BJ (cell line): ENCODE data around the gene PRTFDC1. TPM values are rescaled to one million over a fixed set of nuclear protein-coding genes. Genes with fewer than 3 reads are reported as not detected.
"Not testable (repeated sequence)": the region's sequence is repeated elsewhere in the genome, so short reads cannot be mapped to it uniquely, and the experiment has no call there.

Experiments used
- CTCF ChIA-PET: fragments of 350-600 bp; formaldehyde crosslinking; extraction: SDS; loops from one replicate; lab custom pipeline; 2021; ENCODE audit warnings: antibody characterized with exemption, inconsistent platforms; lab: Yijun Ruan, JAX
- POLR2A ChIA-PET: fragments of 300-600 bp; sonication (Branson Sonifier 250); formaldehyde crosslinking; extraction: SDS; loops from one replicate; lab custom pipeline; 2021; ENCODE audit warnings: antibody characterized with exemption; lab: Charles Lee
- DNase-seq: peaks from one replicate; pipeline ENCODE4 v3.0.0-alpha.2; 2011; ENCODE audit warnings: low read depth
- H3K27me3 ChIP-seq: 2 replicates; pipeline ENCODE4 v1.6.0; 2011; ENCODE audit warnings: low read length; ENCODE audit not compliant: control insufficient read depth, insufficient read depth
- H3K36me3 ChIP-seq: 2 replicates; pipeline ENCODE4 v1.5.1; 2011; ENCODE audit warnings: low read length; ENCODE audit not compliant: control insufficient read depth, insufficient read depth
- H3K4me3 ChIP-seq: 2 replicates; pipeline ENCODE4 v1.5.1; 2011; ENCODE audit warnings: low read depth, mild to moderate bottlenecking, control low read depth, low read length
- polyA plus RNA-seq: library from polyadenylated mRNA; depleted of rRNA; stranded (reverse); fragments of >200 nt; gene quantifications from 2 replicates; pipeline ENCODE4 v1.2.3, GENCODE V29; 2011
- TF ChIP-seq, protein P1 (sequence below): IDR thresholded peaks from 2 replicates; pipeline ENCODE4 v1.5.1; 2011; ENCODE audit warnings: low read depth, mild to moderate bottlenecking, control low read depth, inconsistent platforms, low read length, moderate library complexity; ENCODE audit not compliant: insufficient read depth

PRTFDC1 gene
- polyA plus RNA-seq, 1 experiment: 8.1 TPM

DNA sequence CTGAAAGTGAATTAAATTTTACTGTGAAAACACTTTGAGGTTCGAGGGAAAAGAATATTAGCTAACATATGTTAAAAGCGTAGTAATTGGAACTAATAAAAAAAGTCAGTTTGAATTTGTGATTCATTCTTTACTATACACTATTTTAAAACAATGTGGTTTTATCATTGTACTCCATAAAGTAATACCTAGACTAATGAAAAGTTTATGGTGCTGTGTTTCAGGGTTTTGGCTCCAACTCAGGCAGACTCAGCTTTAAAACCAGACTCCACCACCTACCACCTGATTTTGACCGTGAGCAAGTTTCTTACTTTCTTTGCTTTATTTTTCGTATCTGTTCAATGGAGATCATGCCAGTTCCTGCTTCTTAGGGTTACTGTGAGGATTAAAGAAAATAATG lies 9.2 kb upstream of the PRTFDC1 start:
- ChIA-PET POLR2A (interaction anchor here (0.6 kb wide), 1 partner anchor 54 kb away, joined by 3 read pairs; no protein-coding TSS in a partner anchor), CTCF (interaction anchor here (0.9 to 1.3 kb wide), 2 partner anchors 21 to 22 kb away, joined by 3 read pairs; no protein-coding TSS in a partner anchor)
- Histone ChIP-seq H3K27me3 (no peaks in the 10 kb centered on the region), H3K36me3 (no peaks in the 10 kb centered on the region), H3K4me3 (no peak overlapping the region)
- TF ChIP-seq, protein P1, sequence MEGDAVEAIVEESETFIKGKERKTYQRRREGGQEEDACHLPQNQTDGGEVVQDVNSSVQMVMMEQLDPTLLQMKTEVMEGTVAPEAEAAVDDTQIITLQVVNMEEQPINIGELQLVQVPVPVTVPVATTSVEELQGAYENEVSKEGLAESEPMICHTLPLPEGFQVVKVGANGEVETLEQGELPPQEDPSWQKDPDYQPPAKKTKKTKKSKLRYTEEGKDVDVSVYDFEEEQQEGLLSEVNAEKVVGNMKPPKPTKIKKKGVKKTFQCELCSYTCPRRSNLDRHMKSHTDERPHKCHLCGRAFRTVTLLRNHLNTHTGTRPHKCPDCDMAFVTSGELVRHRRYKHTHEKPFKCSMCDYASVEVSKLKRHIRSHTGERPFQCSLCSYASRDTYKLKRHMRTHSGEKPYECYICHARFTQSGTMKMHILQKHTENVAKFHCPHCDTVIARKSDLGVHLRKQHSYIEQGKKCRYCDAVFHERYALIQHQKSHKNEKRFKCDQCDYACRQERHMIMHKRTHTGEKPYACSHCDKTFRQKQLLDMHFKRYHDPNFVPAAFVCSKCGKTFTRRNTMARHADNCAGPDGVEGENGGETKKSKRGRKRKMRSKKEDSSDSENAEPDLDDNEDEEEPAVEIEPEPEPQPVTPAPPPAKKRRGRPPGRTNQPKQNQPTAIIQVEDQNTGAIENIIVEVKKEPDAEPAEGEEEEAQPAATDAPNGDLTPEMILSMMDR: no peak
- no peak for DNase-seq

DNA sequence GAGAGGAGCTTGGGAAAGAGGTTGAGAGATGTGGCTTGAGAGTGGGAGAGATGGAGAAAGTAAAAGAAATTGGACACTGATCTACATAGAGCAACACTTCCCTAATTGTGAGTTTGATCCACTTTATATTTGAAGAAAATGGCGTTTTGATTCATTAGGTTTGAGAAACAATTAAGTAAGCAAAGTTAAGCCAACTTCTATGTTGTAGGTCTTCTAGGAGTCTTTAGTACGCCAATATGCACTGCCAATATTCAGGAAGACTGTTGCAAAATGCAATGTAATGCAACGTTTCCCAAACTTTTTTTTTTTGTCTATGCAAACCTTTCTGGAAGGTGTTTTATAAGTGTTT lies 7.0 kb upstream of the PRTFDC1 start:
- no peak for DNase-seq
- Histone ChIP-seq H3K4me3 (no peak overlapping the region), H3K27me3 (no peaks in the 10 kb centered on the region), H3K36me3 (no peaks in the 10 kb centered on the region)
- POLR2A ChIA-PET: no interaction called here
- CTCF ChIA-PET: interaction anchor here (1.0 to 1.4 kb wide), 2 partner anchors 65 to 121 kb away, joined by 3 to 6 read pairs; no protein-coding TSS in a partner anchor
- TF ChIP-seq, protein P1: no peak

DNA sequence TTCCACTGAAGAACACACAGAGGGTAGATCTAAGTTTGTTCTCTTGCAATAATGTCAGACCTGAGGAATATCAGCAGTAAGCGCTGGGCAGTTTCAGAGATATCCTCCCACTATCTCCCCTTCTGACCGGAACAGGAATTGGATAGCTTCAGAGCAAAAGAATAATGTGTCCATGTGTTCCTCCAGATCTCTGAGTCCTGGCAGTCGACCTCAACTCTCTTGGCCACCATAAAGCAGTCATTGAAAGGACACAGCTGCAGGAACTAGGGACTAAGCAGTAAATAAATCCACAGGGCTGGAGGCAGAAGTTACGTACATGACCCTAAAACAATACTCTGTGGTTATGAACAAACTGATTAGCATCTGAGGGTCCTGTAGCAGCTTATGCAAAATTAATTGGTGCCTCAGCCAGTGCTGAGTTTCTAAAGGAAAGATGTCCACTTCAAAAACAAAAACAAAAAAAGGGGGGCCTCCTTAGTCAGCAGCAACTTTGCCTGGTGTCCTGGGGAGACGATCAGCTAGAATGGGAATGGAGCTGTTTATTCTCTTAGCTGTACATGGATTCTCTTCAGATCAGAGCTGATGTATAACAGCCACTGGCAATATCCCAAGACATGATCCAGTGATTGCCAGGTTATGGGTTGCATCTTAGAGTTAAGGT lies 6.4 kb upstream of the PRTFDC1 start:
- Histone ChIP-seq H3K4me3 (no peak overlapping the region), H3K27me3 (no peaks in the 10 kb centered on the region), H3K36me3 (no peaks in the 10 kb centered on the region)
- TF ChIP-seq, protein P1: 0 out of 2 replicates have a peak, but pooled peaks have one; percentile 7
- POLR2A ChIA-PET: no interaction called here
- CTCF ChIA-PET: interaction anchor here (1.0 to 1.4 kb wide), 2 partner anchors 65 to 122 kb away, joined by 3 to 6 read pairs; no protein-coding TSS in a partner anchor
- no peak for DNase-seq

DNA sequence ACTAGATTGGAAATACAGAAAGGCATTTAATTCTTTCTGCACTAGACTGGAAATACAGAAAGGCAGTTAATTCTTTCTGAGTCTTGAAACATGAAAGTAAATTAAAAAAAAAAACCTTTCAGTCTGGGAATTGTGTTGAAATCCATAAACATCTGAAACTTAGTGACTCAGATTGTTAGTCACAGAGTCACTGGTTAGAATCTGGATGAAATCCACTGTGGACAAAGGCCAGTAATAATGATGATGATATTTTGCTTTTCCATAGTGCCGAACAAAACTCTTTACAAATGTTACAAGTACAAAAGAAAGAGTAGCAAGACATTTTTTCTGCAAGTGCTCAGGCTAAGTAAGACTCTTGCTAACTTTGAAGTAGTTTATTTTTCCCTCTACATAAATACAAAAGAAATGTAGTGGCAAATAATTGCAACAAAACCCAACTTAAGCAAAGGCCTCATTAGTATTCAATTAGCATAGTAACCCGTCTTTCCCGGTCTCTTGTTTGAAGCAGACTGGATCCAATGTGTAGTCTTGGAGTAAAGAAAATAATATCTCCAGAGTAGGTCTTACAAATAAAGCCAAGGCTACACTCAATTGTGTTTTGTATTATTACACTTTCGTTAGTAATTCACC lies 5.8 kb upstream of the PRTFDC1 start:
- no peaks in the 10 kb centered on the region for H3K36me3 ChIP-seq
- ChIA-PET POLR2A (no interaction called here), CTCF (interaction anchor here (1.4 kb wide), 1 partner anchor 123 kb away, joined by 6 read pairs; no protein-coding TSS in a partner anchor)
- no peaks in the 10 kb centered on the region for H3K27me3 ChIP-seq
- DNase-seq: peak; percentile 89
- TF ChIP-seq, protein P1: no peak
- H3K4me3 ChIP-seq: no peak overlapping the region

DNA sequence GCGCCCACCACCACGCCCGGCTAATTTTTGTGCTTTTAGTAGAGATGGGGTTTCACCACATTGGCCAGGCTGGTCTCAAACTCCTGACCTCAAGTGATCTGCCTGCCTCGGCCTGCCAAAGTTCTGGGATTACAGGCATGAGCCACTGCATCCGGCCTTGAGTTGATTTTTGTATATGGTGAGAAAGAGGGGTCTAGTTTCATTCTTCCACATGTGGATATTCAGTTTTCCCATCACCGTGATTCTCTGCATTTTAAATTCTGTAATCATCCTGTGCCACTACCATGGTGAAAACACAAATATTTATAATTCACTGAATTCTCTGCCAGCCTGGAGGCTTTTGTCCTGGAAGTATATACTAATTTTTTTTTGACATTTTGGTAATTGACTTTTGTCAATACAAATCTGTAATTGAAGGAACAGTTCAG lies 5.2 kb upstream of the PRTFDC1 start:
- H3K27me3 ChIP-seq, H3K36me3 ChIP-seq, CTCF ChIA-PET, POLR2A ChIA-PET, H3K4me3 ChIP-seq, DNase-seq: not testable (repeated sequence)
